GM19099 (cell line): ENCODE measurements around the gene KRT33B.

ENCODE experiments used
- POLR2A ChIP-seq: IDR thresholded peaks from 3 replicates; pipeline ENCODE4 v1.6.1; 2011; ENCODE audit warnings: low read depth; ENCODE audit not compliant: insufficient read length; ENCODE audit errors: extremely low read depth

Gene KRT33B

GRCh38 chr17:41324180-41325075 lies 45.2 kb downstream of the KRT33B start:
- TF ChIP-seq POLR2A, result no peak

- no peak for TF ChIP-seq POLR2A
These were observed 46.4 kb downstream of the KRT33B start for GRCh38 chr17:41322903-41323895.

GRCh38 chr17:41322094-41322902 lies 47.3 kb downstream of the KRT33B start:
- TF ChIP-seq POLR2A, result no peak

- no peak for TF ChIP-seq POLR2A
These were observed 51.4 kb downstream of the KRT33B start for GRCh38 chr17:41318231-41318630.

- no peak for TF ChIP-seq POLR2A
These were observed 53.7 kb downstream of the KRT33B start for GRCh38 chr17:41315814-41316445.

GRCh38 chr17:41315204-41315794 lies 54.3 kb downstream of the KRT33B start, which contains the start of gene KRTAP17-1:
Gene KRTAP17-1 (minus strand): TSS chr17:41315710. CDS start chr17:41315650, 60 bp downstream.
- TF ChIP-seq POLR2A, result no peak
